DND-41 (cell line): ENCODE results near the gene EBF4.

Experiments
- ATAC-seq: fragments of 200-7000 bp; cut with Tn5 transposase; 3 replicates; pipeline ENCODE4 v1.9.1; 2021; ENCODE audit warnings: low read depth; ENCODE audit not compliant: insufficient read depth
- DNase-seq: peaks from one replicate; pipeline ENCODE4 v3.0.0-alpha.2; 2020
- H2AFZ ChIP-seq: 2 replicates; pipeline ENCODE4 v1.6.0; 2012; ENCODE audit warnings: low read depth, low read length
- H3K27ac ChIP-seq: 2 replicates; pipeline ENCODE4 v1.5.1; 2012; ENCODE audit warnings: low read length, inconsistent platforms
- H3K27me3 ChIP-seq: fragments of 200-600 bp; sonication (generic); 2 replicates; pipeline ENCODE4 v1.6.0; 2012; ENCODE audit warnings: low read length, mild to moderate bottlenecking, inconsistent platforms; ENCODE audit not compliant: insufficient read depth, poor library complexity
- H3K36me3 ChIP-seq: 2 replicates; pipeline ENCODE4 v1.5.1; 2012; ENCODE audit warnings: low read length, inconsistent platforms; ENCODE audit not compliant: insufficient read depth
- H3K4me1 ChIP-seq: 2 replicates; pipeline ENCODE4 v1.5.1; 2012; ENCODE audit warnings: mild to moderate bottlenecking, low read length; ENCODE audit not compliant: insufficient read depth
- H3K4me2 ChIP-seq: 2 replicates; pipeline ENCODE4 v1.6.0; 2012; ENCODE audit warnings: mild to moderate bottlenecking, moderate library complexity, low read length, inconsistent platforms; ENCODE audit not compliant: insufficient read depth
- H3K4me3 ChIP-seq, 2 experiments: fragments of 200-600 bp in 1 of 2; shearing (Covaris generic) in 1 of 2; 2 replicates each; pipeline ENCODE4 v1.5.1; 2012 to 2016; ENCODE audit warnings: inconsistent platforms in 2 of 2, low read length in 2 of 2, mild to moderate bottlenecking in 2 of 2, low read depth in 1 of 2, moderate library complexity in 1 of 2
- H3K79me2 ChIP-seq: 2 replicates; pipeline ENCODE4 v1.6.0; 2012; ENCODE audit warnings: low read length, inconsistent platforms; ENCODE audit not compliant: insufficient read depth
- H3K9ac ChIP-seq: 2 replicates; pipeline ENCODE4 v1.6.0; 2012; ENCODE audit warnings: low read depth, mild to moderate bottlenecking, inconsistent platforms, low read length, moderate library complexity
- H3K9me3 ChIP-seq: 2 replicates; pipeline ENCODE4 v1.5.1; 2012; ENCODE audit warnings: low read length, moderate library complexity, mild to moderate bottlenecking, inconsistent platforms; ENCODE audit not compliant: insufficient read depth, severe bottlenecking
- H4K20me1 ChIP-seq: 2 replicates; pipeline ENCODE4 v1.6.0; 2012; ENCODE audit warnings: low read length; ENCODE audit not compliant: insufficient read depth
- EZH2 ChIP-seq: IDR thresholded peaks from 3 replicates; pipeline ENCODE4 v1.6.1; 2012; ENCODE audit warnings: borderline replicate concordance, low read depth, mild to moderate bottlenecking, moderate library complexity, low read length, inconsistent platforms; ENCODE audit not compliant: severe bottlenecking
- TF ChIP-seq, protein P1 (sequence below): IDR thresholded peaks from 2 replicates; pipeline ENCODE4 v1.5.1; 2012; ENCODE audit warnings: borderline replicate concordance, low read length, moderate library complexity, mild to moderate bottlenecking; ENCODE audit not compliant: poor library complexity, severe bottlenecking; ENCODE audit errors: extremely low read depth

The EBF4 gene

DNA sequence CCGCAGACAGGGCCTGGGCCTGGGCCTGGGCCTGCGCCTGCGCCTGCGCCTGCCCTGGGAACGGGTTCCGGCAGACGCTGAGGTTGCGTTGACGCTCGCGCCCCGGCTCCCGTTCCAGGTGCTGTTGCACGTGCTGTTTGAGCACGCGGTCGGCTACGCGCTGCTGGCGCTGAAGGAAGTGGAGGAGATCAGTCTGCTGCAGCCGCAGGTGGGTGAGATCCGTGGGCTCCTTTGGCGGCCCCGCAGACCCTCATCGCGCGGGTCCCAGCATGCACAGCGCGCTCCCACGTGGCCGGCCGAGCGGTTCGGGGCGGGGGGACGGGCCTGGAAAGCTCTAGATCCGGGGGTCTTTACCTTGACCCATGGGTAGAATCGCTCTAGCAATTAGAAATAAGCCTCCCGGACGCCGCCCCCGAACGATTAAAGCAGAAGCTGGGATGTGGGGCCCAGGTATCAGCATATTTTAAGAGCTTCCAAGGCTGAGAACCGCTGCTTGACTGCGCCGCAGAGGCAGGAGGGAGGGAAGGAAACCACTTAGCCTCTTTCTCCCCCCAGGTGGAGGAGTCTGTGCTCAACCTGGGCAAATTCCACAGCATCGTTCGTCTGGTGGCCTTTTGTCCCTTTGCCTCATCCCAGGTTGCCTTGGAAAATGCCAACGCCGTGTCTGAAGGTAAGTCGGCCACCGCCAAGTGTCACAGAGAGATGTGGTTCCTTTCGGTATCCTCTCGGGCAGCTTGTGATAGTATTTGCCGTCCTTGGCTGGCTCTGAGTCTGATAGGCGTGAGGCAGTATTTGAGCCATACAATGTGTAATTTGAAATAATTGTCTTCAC, 39.6 kb upstream of the EBF4 start:
- peak; percentile 66 for DNase-seq
- H3K4me2 ChIP-seq: peak overlapping the region; percentile 85
- H3K9me3 ChIP-seq: no peaks in the 10 kb centered on the region
- H2AFZ ChIP-seq: peak overlapping the region; percentile 81
- H3K9ac ChIP-seq: peak overlapping the region; percentile 94
- peak overlapping the region; percentile 75 to 86 for H3K4me3 ChIP-seq
- H4K20me1 ChIP-seq: peaks cover 52% of the 10 kb centered on the region
- ATAC-seq: peak; percentile 60
- peaks cover 65% of the 10 kb centered on the region for H3K79me2 ChIP-seq
- H3K27me3 ChIP-seq: no peaks in the 10 kb centered on the region
- TF ChIP-seq, protein P1, sequence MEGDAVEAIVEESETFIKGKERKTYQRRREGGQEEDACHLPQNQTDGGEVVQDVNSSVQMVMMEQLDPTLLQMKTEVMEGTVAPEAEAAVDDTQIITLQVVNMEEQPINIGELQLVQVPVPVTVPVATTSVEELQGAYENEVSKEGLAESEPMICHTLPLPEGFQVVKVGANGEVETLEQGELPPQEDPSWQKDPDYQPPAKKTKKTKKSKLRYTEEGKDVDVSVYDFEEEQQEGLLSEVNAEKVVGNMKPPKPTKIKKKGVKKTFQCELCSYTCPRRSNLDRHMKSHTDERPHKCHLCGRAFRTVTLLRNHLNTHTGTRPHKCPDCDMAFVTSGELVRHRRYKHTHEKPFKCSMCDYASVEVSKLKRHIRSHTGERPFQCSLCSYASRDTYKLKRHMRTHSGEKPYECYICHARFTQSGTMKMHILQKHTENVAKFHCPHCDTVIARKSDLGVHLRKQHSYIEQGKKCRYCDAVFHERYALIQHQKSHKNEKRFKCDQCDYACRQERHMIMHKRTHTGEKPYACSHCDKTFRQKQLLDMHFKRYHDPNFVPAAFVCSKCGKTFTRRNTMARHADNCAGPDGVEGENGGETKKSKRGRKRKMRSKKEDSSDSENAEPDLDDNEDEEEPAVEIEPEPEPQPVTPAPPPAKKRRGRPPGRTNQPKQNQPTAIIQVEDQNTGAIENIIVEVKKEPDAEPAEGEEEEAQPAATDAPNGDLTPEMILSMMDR: no peak
- TF ChIP-seq EZH2: no peak
- H3K36me3 ChIP-seq: peaks cover 50% of the 10 kb centered on the region
- H3K4me1 ChIP-seq: peaks cover 49% of the 10 kb centered on the region
- H3K27ac ChIP-seq: peak overlapping the region; percentile 96

DNA sequence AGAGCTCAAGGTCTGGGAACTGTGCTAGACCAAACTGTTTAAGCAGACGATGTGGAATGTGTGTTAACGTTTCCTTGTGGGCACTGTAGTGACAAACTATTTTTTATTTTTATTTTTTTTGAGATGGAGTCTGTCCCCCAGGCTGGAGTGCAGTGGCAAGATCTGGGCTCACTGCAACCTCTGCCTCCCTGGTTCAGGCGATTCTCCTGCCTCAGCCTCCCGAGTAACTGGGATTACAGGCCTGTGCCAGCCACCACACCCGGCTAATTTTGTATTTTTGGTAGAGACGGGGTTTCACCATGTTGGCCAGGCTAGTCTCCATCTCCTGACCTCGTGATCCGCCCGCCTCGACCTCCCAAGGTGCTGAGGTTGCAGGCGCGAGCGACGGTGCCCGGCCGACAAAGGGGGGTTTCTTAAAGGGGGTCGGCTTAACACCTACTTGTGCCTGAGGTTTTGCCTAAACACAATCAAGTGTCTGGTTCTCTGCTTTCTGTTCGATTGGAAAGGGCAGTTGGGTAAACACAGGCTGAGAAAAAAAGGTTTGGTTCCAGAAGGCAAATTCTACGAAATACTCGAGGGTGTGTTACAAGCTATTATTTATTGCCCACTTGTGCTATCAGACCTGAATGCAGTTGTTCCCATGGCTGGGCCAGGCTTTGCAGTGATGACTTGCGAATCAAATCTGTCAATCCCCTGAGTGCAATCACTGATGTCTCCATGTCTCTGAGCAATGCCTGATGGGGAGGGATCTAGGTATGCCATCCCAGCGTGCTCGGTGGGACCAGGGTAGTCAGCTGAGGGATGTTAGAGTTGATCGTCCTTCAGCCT, 38.8 kb upstream of the EBF4 start:
- Histone ChIP-seq H3K36me3 (peaks cover 59% of the 10 kb centered on the region), H3K9ac (peak overlapping the region; percentile 94), H4K20me1 (peaks cover 61% of the 10 kb centered on the region), H3K4me1 (peaks cover 49% of the 10 kb centered on the region), H3K79me2 (peaks cover 65% of the 10 kb centered on the region), H2AFZ (no peak overlapping the region), H3K4me3 (peak overlapping the region; percentile 75 to 86; a peak in 3 of 4 replicates), H3K4me2 (peak overlapping the region; percentile 85), H3K27me3 (no peaks in the 10 kb centered on the region), H3K27ac (peak overlapping the region; percentile 96), H3K9me3 (no peaks in the 10 kb centered on the region)
- TF ChIP-seq EZH2: no peak
- TF ChIP-seq, protein P1: no peak
- no peak for ATAC-seq
- no peak for DNase-seq

DNA sequence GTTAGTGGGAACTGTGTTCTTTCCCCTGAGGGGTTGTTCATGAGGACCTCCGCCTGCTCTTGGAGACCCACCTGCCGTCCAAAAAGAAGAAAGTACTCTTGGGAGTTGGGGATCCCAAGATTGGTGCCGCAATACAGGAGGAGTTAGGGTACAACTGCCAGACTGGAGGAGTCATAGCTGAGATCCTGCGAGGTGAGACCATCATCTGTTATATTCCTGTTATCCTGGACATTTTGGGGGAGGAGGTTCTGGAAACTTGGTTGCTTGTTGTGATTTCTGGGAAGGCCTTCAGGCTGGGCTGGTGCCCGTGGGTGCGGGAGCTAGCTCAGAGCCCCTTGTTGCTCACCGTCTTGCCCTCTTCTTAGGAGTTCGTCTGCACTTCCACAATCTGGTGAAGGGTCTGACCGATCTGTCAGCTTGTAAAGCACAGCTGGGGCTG, 38.2 kb upstream of the EBF4 start:
- H3K27me3 ChIP-seq: no peaks in the 10 kb centered on the region
- H3K27ac ChIP-seq: peak overlapping the region; percentile 33
- H3K4me1 ChIP-seq: peaks cover 49% of the 10 kb centered on the region
- H3K4me2 ChIP-seq: peak overlapping the region; percentile 85
- H3K4me3 ChIP-seq: peak overlapping the region; percentile 75 to 86; a peak in 3 of 4 replicates
- peak overlapping the region; percentile 94 for H3K9ac ChIP-seq
- H3K9me3 ChIP-seq: no peaks in the 10 kb centered on the region
- DNase-seq: no peak
- peaks cover 67% of the 10 kb centered on the region for H4K20me1 ChIP-seq
- peaks cover 65% of the 10 kb centered on the region for H3K79me2 ChIP-seq
- H3K36me3 ChIP-seq: peaks cover 65% of the 10 kb centered on the region
- no peak for TF ChIP-seq EZH2
- TF ChIP-seq, protein P1: no peak
- ATAC-seq: no peak
- H2AFZ ChIP-seq: no peak overlapping the region
